IMR-90 (cell line): ENCODE results near the gene ZNF582.

Experiments used
- CTCF ChIP-seq: conservative IDR thresholded peaks from 2 replicates; pipeline ENCODE4 v1.5.1; 2012; ENCODE audit warnings: mild to moderate bottlenecking, low read depth, low read length, improper control_type of control experiment
- RAD21 ChIP-seq: IDR thresholded peaks from 2 replicates; pipeline ENCODE4 v1.6.1; 2012; ENCODE audit warnings: low read length, improper control_type of control experiment

- TF ChIP-seq CTCF (no peak), RAD21 (no peak)
Observed at GRCh38 chr19:56351208-56351607, 42.1 kb downstream of the ZNF582 start.
